ENCODE measurements around the gene PIM3. TPM values are rescaled to one million over a fixed set of nuclear protein-coding genes. Genes with fewer than 3 reads are reported as not detected.

The PIM3 gene
- total and polyA plus RNA-seq, 2 of the 8 experiments (the other 6 are each of a cell fraction or from before 2014, with no cell fraction given): 22.6 to 30.0 TPM

- POLR2A ChIA-PET (ENCODE audit: partially characterized antibody): interaction anchor here (0.8 kb wide), 1 partner anchor 236 kb away, joined by 3 read pairs; no protein-coding TSS in a partner anchor
- TF ChIP-seq SUZ12 (IDR thresholded peaks at IDR 0.05; ENCODE audit: low read length): no peak
- no peak for TF ChIP-seq POLR2AphosphoS5 (IDR thresholded peaks at IDR 0.05; ENCODE audit: low read depth, low read length)
- no peak for TF ChIP-seq CHD2 (IDR thresholded peaks at IDR 0.05; ENCODE audit: low read length)
- TF ChIP-seq CTCF (IDR thresholded peaks at IDR 0.05; ENCODE audit: control extremely low read depth in 1 of 3, insufficient read depth in 1 of 3, low read depth in 1 of 3, low read length in 3 of 3): no peak
- TF ChIP-seq CEBPB (IDR thresholded peaks at IDR 0.05; ENCODE audit: low read depth, low read length): no peak
- TF ChIP-seq SIX5 (IDR thresholded peaks at IDR 0.05; ENCODE audit: low read depth, low read length): no peak
- no peak for TF ChIP-seq MAFK (IDR thresholded peaks at IDR 0.05; ENCODE audit: low read depth, low read length)
- TF ChIP-seq EZH2 (IDR thresholded peaks at IDR 0.05; ENCODE audit: low read depth, low read length, severe bottlenecking): no peak
- TF ChIP-seq NANOG (IDR thresholded peaks at IDR 0.05; ENCODE audit: insufficient read depth, low read depth, low read length, poor library complexity, severe bottlenecking): no peak
- TF ChIP-seq TAF1 (IDR thresholded peaks at IDR 0.05; ENCODE audit: low read depth, low read length): no peak
- TF ChIP-seq SIRT6 (IDR thresholded peaks at IDR 0.05; ENCODE audit: low read length): no peak
- no peak for TF ChIP-seq SAP30 (IDR thresholded peaks at IDR 0.05; ENCODE audit: insufficient read depth, insufficient replicate concordance, low read length)
Observed at GRCh38 chr22:50009251-50009650, 48.7 kb downstream of the PIM3 start.

More at GRCh38 chr22:50009251-50009650, 48.7 kb downstream of the PIM3 start:
- Histone ChIP-seq H3K79me2 (ENCODE audit: control insufficient read depth in 1 of 2, insufficient read depth in 2 of 2, low read length in 2 of 2) (no peaks in the 10 kb centered on the region), H4K20me1 (replicated peaks in 1 of 2; ENCODE audit: control insufficient read depth in 1 of 2, insufficient read depth in 2 of 2, low read length in 2 of 2) (no peaks in the 10 kb centered on the region), H2BK12ac (ENCODE audit: low read depth, low read length) (0 out of 2 replicates have a peak overlapping the region, but pooled peaks have one; percentile 39), H3K56ac (replicated peaks; ENCODE audit: insufficient read length, low read depth, low read length) (no peak overlapping the region), H4K91ac (replicated peaks; ENCODE audit: insufficient read length, low read length) (peak overlapping the region; percentile 65), H2AFZ (ENCODE audit: low read length) (no peak overlapping the region), H2BK15ac (ENCODE audit: low read length) (no peak overlapping the region), H2AK5ac (ENCODE audit: low read depth, low read length) (no peak overlapping the region), H3K27ac (ENCODE audit: low read depth, low read length) (no peak overlapping the region), H3K36me3 (ENCODE audit: control insufficient read depth in 2 of 4, insufficient read depth in 4 of 4, low read length in 3 of 4) (no peaks in the 10 kb centered on the region), H3K14ac (ENCODE audit: insufficient read length) (no peak overlapping the region), H3K27me3 (replicated peaks in 1 of 4; ENCODE audit: control insufficient read depth in 3 of 4, extremely low read depth in 1 of 4, insufficient read depth in 3 of 4, low read length in 3 of 4) (peaks cover 8 to 43% (median 30%) of the 10 kb centered on the region in 4 experiments), H2BK5ac (ENCODE audit: low read depth, low read length) (no peak overlapping the region), H3K4me3 (ENCODE audit: extremely low read depth in 1 of 4, insufficient read depth in 2 of 4, low read depth in 3 of 4, low read length in 4 of 4) (no peak overlapping the region), H4K5ac (ENCODE audit: insufficient read length, low read depth, low read length) (no peak overlapping the region), H3K79me1 (ENCODE audit: low read depth, low read length) (no peaks in the 10 kb centered on the region; the same call in 1 of the 2 replicates), H2BK120ac (replicated peaks; ENCODE audit: low read depth, low read length) (no peak overlapping the region), H2BK20ac (ENCODE audit: low read length) (no peak overlapping the region), H3K23ac (ENCODE audit: insufficient read length) (no peak overlapping the region), H3K4me1 (replicated peaks in 1 of 4; ENCODE audit: control insufficient read depth in 3 of 4, insufficient read depth in 4 of 4, low read length in 3 of 4) (peaks cover 0 to 18% (median 11%) of the 10 kb centered on the region in 4 experiments; a peak in 6 of 7 replicates), H3K4me2 (ENCODE audit: insufficient read depth in 1 of 2, low read depth in 2 of 2, low read length in 2 of 2) (no peak overlapping the region), H3K9ac (replicated peaks in 1 of 4; ENCODE audit: extremely low read depth in 1 of 4, low read depth in 3 of 4, low read length in 3 of 4) (no peak overlapping the region), H3K23me2 (ENCODE audit: low read depth, low read length) (peaks cover 2% of the 10 kb centered on the region; the same call in 1 of the 2 replicates), H3K18ac (ENCODE audit: extremely low read depth, low read length) (no peak overlapping the region), H3K4ac (replicated peaks; ENCODE audit: insufficient read length, low read depth, low read length) (no peak overlapping the region), H4K8ac (ENCODE audit: extremely low read depth, insufficient read depth, low read length) (peak overlapping the region; percentile 78; the same call in 1 of the 2 replicates), H3K9me3 (ENCODE audit: insufficient read depth in 2 of 2, low read depth in 1 of 2, low read length in 1 of 2) (no peaks in the 10 kb centered on the region)
- 85% methylated on average over 15 of the region's 16 CpGs; no CpG with 5 or more reads in 1 of the 2 experiments for WGBS, 2 experiments (ENCODE audit: extremely low coverage in 1 of 2, insufficient coverage in 1 of 2, insufficient read length in 1 of 2, insufficient replicate concordance in 2 of 2, low coverage in 1 of 2, low lambda C conversion rate in 2 of 2, missing lambda C conversion rate in 1 of 2)
- DNase-seq (ENCODE audit: low read depth in 1 of 2, low spot score in 2 of 2) (peak in 1 of 2 experiments; percentile 46), FAIRE-seq (no peak)
- CTCF ChIA-PET (ENCODE audit: partially characterized antibody): interaction anchor here (0.9 to 1.6 kb wide), 4 partner anchors 16 to 50 kb away, joined by 3 to 8 read pairs (median 6); no protein-coding TSS in a partner anchor

All from H1 (cell line).